ENCODE data around the gene SH3PXD2B.
"Not testable (repeated sequence)": the region's sequence is repeated elsewhere in the genome, so short reads cannot be mapped to it uniquely, and the experiment has no call there.

DNA sequence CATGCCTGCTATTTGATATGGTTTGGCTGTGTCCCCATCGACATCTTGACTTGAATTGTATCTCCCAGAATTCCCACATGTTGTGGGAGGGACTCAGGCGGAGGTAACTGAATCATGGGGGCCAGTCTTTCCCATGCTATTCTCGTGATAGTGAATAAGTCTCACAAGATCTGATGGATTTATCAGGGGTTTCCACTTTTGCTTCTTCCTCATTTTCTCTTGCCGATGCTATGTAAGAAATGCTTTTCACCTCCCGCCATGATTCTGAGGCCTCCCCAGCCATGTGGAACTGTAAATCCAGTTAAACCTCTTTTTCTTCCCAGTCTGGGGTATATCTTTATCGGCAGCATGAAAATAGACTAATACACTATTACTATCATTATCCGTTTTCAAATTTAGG lies 101.8 kb downstream of the SH3PXD2B start:
- TF ChIP-seq, protein P1, sequence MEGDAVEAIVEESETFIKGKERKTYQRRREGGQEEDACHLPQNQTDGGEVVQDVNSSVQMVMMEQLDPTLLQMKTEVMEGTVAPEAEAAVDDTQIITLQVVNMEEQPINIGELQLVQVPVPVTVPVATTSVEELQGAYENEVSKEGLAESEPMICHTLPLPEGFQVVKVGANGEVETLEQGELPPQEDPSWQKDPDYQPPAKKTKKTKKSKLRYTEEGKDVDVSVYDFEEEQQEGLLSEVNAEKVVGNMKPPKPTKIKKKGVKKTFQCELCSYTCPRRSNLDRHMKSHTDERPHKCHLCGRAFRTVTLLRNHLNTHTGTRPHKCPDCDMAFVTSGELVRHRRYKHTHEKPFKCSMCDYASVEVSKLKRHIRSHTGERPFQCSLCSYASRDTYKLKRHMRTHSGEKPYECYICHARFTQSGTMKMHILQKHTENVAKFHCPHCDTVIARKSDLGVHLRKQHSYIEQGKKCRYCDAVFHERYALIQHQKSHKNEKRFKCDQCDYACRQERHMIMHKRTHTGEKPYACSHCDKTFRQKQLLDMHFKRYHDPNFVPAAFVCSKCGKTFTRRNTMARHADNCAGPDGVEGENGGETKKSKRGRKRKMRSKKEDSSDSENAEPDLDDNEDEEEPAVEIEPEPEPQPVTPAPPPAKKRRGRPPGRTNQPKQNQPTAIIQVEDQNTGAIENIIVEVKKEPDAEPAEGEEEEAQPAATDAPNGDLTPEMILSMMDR (IDR thresholded peaks at IDR 0.05), result not testable (repeated sequence)
- TF ChIP-seq EP300, POLR2A (IDR thresholded peaks at IDR 0.05): not testable (repeated sequence)

All from tibial nerve (tissue), 4 donors.